Uterus (tissue), 4 donors: ENCODE measurements around the gene DRAP1. TPM values are rescaled to one million over a fixed set of nuclear protein-coding genes. Genes with fewer than 3 reads are reported as not detected.

ENCODE experiments used
- DNase-seq, 2 donors: peaks; one replicate each; pipeline ENCODE4 v3.0.0-alpha.2; 2019 to 2020
- H3K27ac ChIP-seq, 2 donors: fragments of 200-600 bp; sonication (generic); 1 replicate in 1 of 2; 2 replicates in 1 of 2; pipeline ENCODE4 v1.5.1; 2016 to 2018
- H3K27me3 ChIP-seq, 2 donors: fragments of 200-600 bp; sonication (generic); one replicate each; pipeline ENCODE4 v1.5.1; 2018 to 2019; ENCODE audit warnings: control low read depth in 1 of 2
- H3K36me3 ChIP-seq, 2 donors: fragments of 200-600 bp; sonication (generic); one replicate each; pipeline ENCODE4 v1.5.1; 2019; ENCODE audit warnings: control low read depth in 1 of 2
- H3K4me1 ChIP-seq, 2 donors: fragments of 200-600 bp; sonication (generic); one replicate each; pipeline ENCODE4 v1.5.1; 2018 to 2019; ENCODE audit warnings: control low read depth in 1 of 2
- H3K4me3 ChIP-seq, 2 donors: fragments of 200-600 bp; sonication (generic); 1 replicate in 1 of 2; 2 replicates in 1 of 2; pipeline ENCODE4 v1.5.1; 2018 to 2019; ENCODE audit warnings: mild to moderate bottlenecking in 1 of 2
- H3K9me3 ChIP-seq, 2 donors: fragments of 200-600 bp; sonication (generic); one replicate each; pipeline ENCODE4 v1.5.1; 2019; ENCODE audit warnings: control low read depth in 1 of 2
- CTCF ChIP-seq, 4 experiments: fragments of 200-600 bp in 2 of 4; fragments of 450-650 bp in 2 of 4; sonication (generic) in 2 of 4; IDR thresholded peaks; one replicate each; pipeline ENCODE4 v1.5.1; 2016 to 2019; ENCODE audit warnings: antibody characterized with exemption in 4 of 4, mild to moderate bottlenecking in 2 of 4, moderate library complexity in 1 of 4
- POLR2A ChIP-seq, 2 donors: fragments of 450-650 bp; IDR thresholded peaks; one replicate each; pipeline ENCODE4 v1.6.1; 2016; ENCODE audit warnings: antibody characterized with exemption in 2 of 2, mild to moderate bottlenecking in 1 of 2, moderate library complexity in 1 of 2
- intact Hi-C: fragments of 100-400 bp; cut with DNase I; formaldehyde crosslinking; loops from one replicate; pipeline ENCODE4 v1.15.1; 2023; ENCODE audit warnings: low total_unique reads
- total RNA-seq, 4 donors: library from RNA; depleted of rRNA in 3 of 4; stranded (reverse); fragments of >200 nt in 3 of 4; gene quantifications; one replicate each; pipeline versions ENCODE4 v1.1.0 to v1.2.4, GENCODE V29; 2014 to 2023
- donor health status: DM: yes; HTN: yes; CAD: no.

The DRAP1 gene
- total RNA-seq, 4 donors from 2014 or later, result 9.2 to 83.0 (median 60.6) TPM

- no peak for DNase-seq
- Histone ChIP-seq H3K4me3 (no peak overlapping the region), H3K27me3 (no peaks in the 10 kb centered on the region), H3K9me3 (no peaks in the 10 kb centered on the region), H3K4me1 (peaks cover 7 to 9% of the 10 kb centered on the region in 2 donors), H3K27ac (no peak overlapping the region), H3K36me3 (no peaks in the 10 kb centered on the region)
- intact Hi-C loops, result no loop called here
- TF ChIP-seq CTCF (IDR thresholded peaks at IDR 0.05), result no peak
- no peak for TF ChIP-seq POLR2A (IDR thresholded peaks at IDR 0.05)
Observed at GRCh38 chr11:65925397-65925796, 6.2 kb downstream of the DRAP1 start.

- Histone ChIP-seq H3K9me3 (no peaks in the 10 kb centered on the region), H3K36me3 (no peaks in the 10 kb centered on the region), H3K4me1 (no peaks in the 10 kb centered on the region), H3K4me3 (no peak overlapping the region), H3K27ac (no peak overlapping the region), H3K27me3 (no peaks in the 10 kb centered on the region)
- no peak for DNase-seq
- intact Hi-C loops, result no loop called here
- TF ChIP-seq POLR2A (IDR thresholded peaks at IDR 0.05) (no peak), CTCF (IDR thresholded peaks at IDR 0.05) (no peak)
Observed at GRCh38 chr11:65927904-65928397, 8.7 kb downstream of the DRAP1 start.

- no peak overlapping the region for H3K27ac ChIP-seq
- intact Hi-C loops, result no loop called here
- H3K27me3 ChIP-seq, result no peaks in the 10 kb centered on the region
- H3K36me3 ChIP-seq, result no peaks in the 10 kb centered on the region
- no peak overlapping the region for H3K4me3 ChIP-seq
- no peaks in the 10 kb centered on the region for H3K9me3 ChIP-seq
- no peak for DNase-seq
- H3K4me1 ChIP-seq, result no peaks in the 10 kb centered on the region
- TF ChIP-seq POLR2A (IDR thresholded peaks at IDR 0.05) (no peak), CTCF (IDR thresholded peaks at IDR 0.05) (no peak)
Observed at GRCh38 chr11:65928667-65929066, 9.4 kb downstream of the DRAP1 start.

GRCh38 chr11:65931773-65932557, 12.7 kb downstream of the DRAP1 start:
- no peaks in the 10 kb centered on the region for H3K9me3 ChIP-seq
- H3K4me3 ChIP-seq, result no peak overlapping the region
- TF ChIP-seq POLR2A (IDR thresholded peaks at IDR 0.05) (no peak), CTCF (IDR thresholded peaks at IDR 0.05) (no peak)
- H3K36me3 ChIP-seq, result no peaks in the 10 kb centered on the region
- H3K27ac ChIP-seq, result no peak overlapping the region
- no peak for DNase-seq
- H3K27me3 ChIP-seq, result no peaks in the 10 kb centered on the region
- intact Hi-C loops, result no loop called here
- no peaks in the 10 kb centered on the region for H3K4me1 ChIP-seq

GRCh38 chr11:65932558-65932919, 13.3 kb downstream of the DRAP1 start:
- H3K27me3 ChIP-seq, result no peaks in the 10 kb centered on the region
- H3K27ac ChIP-seq, result no peak overlapping the region
- H3K4me1 ChIP-seq, result no peaks in the 10 kb centered on the region
- H3K9me3 ChIP-seq, result no peaks in the 10 kb centered on the region
- H3K4me3 ChIP-seq, result no peak overlapping the region
- TF ChIP-seq CTCF (IDR thresholded peaks at IDR 0.05) (no peak), POLR2A (IDR thresholded peaks at IDR 0.05) (no peak)
- intact Hi-C loops, result no loop called here
- H3K36me3 ChIP-seq, result no peaks in the 10 kb centered on the region
- DNase-seq, result no peak
